Measurements from ENCODE around the gene ZMYND10. TPM values are rescaled to one million over a fixed set of nuclear protein-coding genes. Genes with fewer than 3 reads are reported as not detected.
"Not testable (repeated sequence)": the region's sequence is repeated elsewhere in the genome, so short reads cannot be mapped to it uniquely, and the experiment has no call there.

ZMYND10 gene
- total RNA-seq, 1 donor from 2014 or later: not detected

DNA sequence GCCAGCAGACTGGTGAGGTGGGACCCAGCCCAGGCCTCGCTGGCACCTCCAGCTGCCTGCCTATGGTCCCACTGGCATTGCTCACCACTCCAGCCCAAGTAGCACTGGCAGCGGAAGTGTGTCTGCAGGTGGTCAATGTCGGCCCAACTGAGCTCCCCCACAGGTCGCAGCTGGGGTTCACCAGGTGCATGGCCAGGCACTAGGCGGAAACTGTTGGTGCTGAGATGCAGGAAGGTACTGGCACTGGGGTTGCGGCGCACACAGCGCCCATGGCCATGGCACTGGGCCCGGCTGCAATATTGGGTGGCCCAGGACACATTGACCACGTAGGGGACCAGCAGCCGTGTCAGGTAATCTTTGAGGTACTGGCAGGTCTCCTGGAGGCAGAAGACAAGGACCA, 27.4 kb downstream of the ZMYND10 start:
- Mint-ChIP-seq H3K27me3 (ENCODE audit: unreplicated experiment) (peaks cover 24% of the 10 kb centered on the region), H3K4me3 (ENCODE audit: unreplicated experiment) (peak overlapping the region; percentile 96), H3K36me3 (ENCODE audit: low read depth, unreplicated experiment) (peaks cover 44% of the 10 kb centered on the region), H3K4me1 (ENCODE audit: unreplicated experiment) (peaks cover 43% of the 10 kb centered on the region), H3K27ac (ENCODE audit: unreplicated experiment) (peak overlapping the region; percentile 70), H3K9me3 (ENCODE audit: unreplicated experiment) (no peaks in the 10 kb centered on the region)
- TF ChIP-seq, protein P1, sequence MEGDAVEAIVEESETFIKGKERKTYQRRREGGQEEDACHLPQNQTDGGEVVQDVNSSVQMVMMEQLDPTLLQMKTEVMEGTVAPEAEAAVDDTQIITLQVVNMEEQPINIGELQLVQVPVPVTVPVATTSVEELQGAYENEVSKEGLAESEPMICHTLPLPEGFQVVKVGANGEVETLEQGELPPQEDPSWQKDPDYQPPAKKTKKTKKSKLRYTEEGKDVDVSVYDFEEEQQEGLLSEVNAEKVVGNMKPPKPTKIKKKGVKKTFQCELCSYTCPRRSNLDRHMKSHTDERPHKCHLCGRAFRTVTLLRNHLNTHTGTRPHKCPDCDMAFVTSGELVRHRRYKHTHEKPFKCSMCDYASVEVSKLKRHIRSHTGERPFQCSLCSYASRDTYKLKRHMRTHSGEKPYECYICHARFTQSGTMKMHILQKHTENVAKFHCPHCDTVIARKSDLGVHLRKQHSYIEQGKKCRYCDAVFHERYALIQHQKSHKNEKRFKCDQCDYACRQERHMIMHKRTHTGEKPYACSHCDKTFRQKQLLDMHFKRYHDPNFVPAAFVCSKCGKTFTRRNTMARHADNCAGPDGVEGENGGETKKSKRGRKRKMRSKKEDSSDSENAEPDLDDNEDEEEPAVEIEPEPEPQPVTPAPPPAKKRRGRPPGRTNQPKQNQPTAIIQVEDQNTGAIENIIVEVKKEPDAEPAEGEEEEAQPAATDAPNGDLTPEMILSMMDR (IDR thresholded peaks at IDR 0.05; ENCODE audit: unreplicated experiment): no peak
- no peak for DNase-seq (ENCODE audit: low spot score)

DNA sequence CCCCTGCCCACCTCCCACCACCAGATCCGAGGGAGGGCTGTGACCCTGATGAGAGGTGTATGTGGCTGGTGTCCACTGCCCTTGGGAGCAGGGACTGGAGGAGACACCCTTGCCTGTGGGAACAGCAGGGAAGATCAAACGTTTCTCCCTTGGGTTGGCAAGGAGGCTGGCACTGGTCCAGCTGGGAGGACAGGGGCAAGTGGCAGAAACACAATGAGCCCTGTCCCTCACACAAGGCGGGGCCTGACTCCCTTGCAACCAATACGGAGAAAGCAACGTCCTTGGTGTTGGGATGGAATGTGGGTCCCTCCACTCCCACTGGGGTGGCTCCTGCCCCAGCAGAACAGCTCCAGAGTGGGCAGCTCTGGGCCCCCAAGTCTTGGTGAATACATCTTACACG, 28.2 kb downstream of the ZMYND10 start:
- Mint-ChIP-seq H3K4me3 (ENCODE audit: unreplicated experiment) (no peak overlapping the region), H3K36me3 (ENCODE audit: low read depth, unreplicated experiment) (peaks cover 44% of the 10 kb centered on the region), H3K9me3 (ENCODE audit: unreplicated experiment) (no peaks in the 10 kb centered on the region), H3K27ac (ENCODE audit: unreplicated experiment) (no peak overlapping the region), H3K4me1 (ENCODE audit: unreplicated experiment) (peaks cover 41% of the 10 kb centered on the region), H3K27me3 (ENCODE audit: unreplicated experiment) (peaks cover 22% of the 10 kb centered on the region)
- DNase-seq (ENCODE audit: low spot score): no peak
- TF ChIP-seq, protein P1 (IDR thresholded peaks at IDR 0.05; ENCODE audit: unreplicated experiment): no peak

DNA sequence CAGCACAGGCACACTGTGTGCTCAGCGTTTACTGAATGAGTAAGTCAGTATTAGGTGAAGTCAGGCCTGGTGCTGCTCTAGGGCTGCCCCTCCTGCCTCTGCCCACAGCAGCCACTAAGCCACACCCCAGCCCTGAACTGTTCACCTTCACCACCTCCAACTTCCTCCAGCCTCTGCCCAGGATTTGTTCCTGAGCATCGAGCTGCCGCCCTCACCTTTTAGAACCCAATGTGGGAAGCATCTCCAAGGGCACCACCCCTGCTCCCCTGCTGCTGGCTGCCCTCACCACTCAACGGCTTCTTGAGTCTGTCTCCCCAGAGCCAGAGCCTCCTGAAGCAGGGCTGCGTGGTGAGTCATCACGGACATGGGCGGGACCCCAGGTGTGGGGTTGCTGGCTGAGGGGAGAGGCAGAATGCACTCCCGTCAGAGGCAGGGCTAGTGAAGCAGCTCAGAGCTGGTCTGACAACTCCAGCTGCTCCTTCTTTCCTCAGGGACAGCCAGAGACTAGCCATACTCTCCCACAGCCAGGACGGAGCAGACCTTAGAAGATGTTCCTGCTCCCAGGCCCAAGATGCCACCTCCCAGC, 28.8 kb downstream of the ZMYND10 start:
- Mint-ChIP-seq H3K36me3 (ENCODE audit: low read depth, unreplicated experiment) (peaks cover 44% of the 10 kb centered on the region), H3K27ac (ENCODE audit: unreplicated experiment) (no peak overlapping the region), H3K4me3 (ENCODE audit: unreplicated experiment) (peak overlapping the region; percentile 32), H3K27me3 (ENCODE audit: unreplicated experiment) (peaks cover 22% of the 10 kb centered on the region), H3K4me1 (ENCODE audit: unreplicated experiment) (peaks cover 41% of the 10 kb centered on the region), H3K9me3 (ENCODE audit: unreplicated experiment) (no peaks in the 10 kb centered on the region)
- TF ChIP-seq, protein P1 (IDR thresholded peaks at IDR 0.05; ENCODE audit: unreplicated experiment): no peak
- DNase-seq (ENCODE audit: low spot score): no peak

DNA sequence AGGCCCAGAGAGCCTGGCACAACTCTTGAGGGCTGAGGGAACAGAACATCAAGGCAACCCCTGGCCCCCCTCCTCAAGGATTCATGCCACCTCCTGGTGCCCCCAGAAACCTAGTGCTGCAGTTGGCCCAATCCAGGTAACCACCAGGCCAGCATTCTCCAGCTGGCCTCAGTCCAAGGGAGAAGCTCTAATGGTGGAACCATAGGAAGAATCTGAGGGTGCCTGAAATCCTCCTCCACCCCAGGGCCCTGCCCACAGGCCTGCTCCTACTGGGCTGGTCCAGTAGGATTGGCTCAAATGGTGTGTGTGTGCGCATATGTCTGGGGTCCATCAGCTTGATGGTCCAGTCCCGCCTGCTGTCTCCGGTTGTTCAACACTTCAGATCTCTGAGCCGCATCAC, 30.7 kb downstream of the ZMYND10 start:
- DNase-seq (ENCODE audit: low spot score): no peak
- Mint-ChIP-seq H3K36me3 (ENCODE audit: low read depth, unreplicated experiment) (peaks cover 41% of the 10 kb centered on the region), H3K27ac (ENCODE audit: unreplicated experiment) (peak overlapping the region; percentile 7), H3K9me3 (ENCODE audit: unreplicated experiment) (no peaks in the 10 kb centered on the region), H3K4me1 (ENCODE audit: unreplicated experiment) (peaks cover 31% of the 10 kb centered on the region), H3K27me3 (ENCODE audit: unreplicated experiment) (peaks cover 14% of the 10 kb centered on the region), H3K4me3 (ENCODE audit: unreplicated experiment) (peak overlapping the region; percentile 38)
- TF ChIP-seq, protein P1 (IDR thresholded peaks at IDR 0.05; ENCODE audit: unreplicated experiment): no peak

DNA sequence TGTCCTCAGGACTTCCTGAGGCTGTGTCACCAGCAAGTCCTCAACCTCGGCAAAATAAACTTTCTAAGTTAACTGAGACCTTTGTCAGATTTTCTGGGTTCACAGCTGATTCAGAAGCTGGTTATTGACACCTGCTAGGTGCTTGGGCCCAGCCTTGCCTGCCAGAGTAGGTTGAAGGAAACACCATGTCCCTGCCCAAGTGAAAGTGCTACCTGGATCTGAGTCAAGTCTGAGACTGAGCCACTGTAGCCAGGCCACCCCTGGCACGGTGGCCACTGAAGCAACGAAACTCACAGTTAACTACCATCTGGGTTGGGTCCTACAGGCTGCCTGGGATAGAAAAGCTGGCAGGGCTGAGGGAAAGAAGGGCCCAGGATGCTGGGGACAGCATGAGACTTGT, 31.2 kb downstream of the ZMYND10 start:
- peak overlapping the region; percentile 50 for H3K27ac Mint-ChIP-seq (ENCODE audit: unreplicated experiment)
- H3K4me1 Mint-ChIP-seq (ENCODE audit: unreplicated experiment): peaks cover 27% of the 10 kb centered on the region
- peaks cover 9% of the 10 kb centered on the region for H3K27me3 Mint-ChIP-seq (ENCODE audit: unreplicated experiment)
- peaks cover 39% of the 10 kb centered on the region for H3K36me3 Mint-ChIP-seq (ENCODE audit: low read depth, unreplicated experiment)
- H3K4me3 Mint-ChIP-seq (ENCODE audit: unreplicated experiment): peak overlapping the region; percentile 81
- no peaks in the 10 kb centered on the region for H3K9me3 Mint-ChIP-seq (ENCODE audit: unreplicated experiment)
- TF ChIP-seq, protein P1 (IDR thresholded peaks at IDR 0.05; ENCODE audit: unreplicated experiment): no peak
- no peak for DNase-seq (ENCODE audit: low spot score)

DNA sequence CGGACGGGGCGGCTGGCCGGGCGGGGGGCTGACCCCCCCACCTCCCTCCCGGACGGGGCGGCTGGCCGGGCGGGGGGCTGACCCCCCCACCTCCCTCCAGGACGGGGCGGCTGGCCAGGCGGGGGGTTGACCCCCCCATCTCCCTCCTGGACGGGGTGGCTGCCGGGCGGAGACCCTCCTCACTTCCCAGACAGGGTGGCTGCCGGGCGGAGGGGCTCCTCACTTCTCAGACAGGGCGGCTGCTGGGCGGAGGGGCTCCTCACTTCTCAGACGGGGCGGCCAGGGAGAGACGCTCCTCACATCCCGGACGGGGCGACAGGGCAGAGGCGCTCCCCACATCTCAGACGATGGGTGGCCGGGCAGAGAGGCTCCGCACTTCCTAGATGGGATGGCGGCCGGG, 33.5 kb downstream of the ZMYND10 start:
- not testable (repeated sequence) for H3K4me3 Mint-ChIP-seq (ENCODE audit: unreplicated experiment); H3K27me3 Mint-ChIP-seq (ENCODE audit: unreplicated experiment); H3K27ac Mint-ChIP-seq (ENCODE audit: unreplicated experiment); H3K9me3 Mint-ChIP-seq (ENCODE audit: unreplicated experiment); DNase-seq (ENCODE audit: low spot score)
- H3K4me1 Mint-ChIP-seq (ENCODE audit: unreplicated experiment): peaks cover 16% of the 10 kb centered on the region
- peaks cover 28% of the 10 kb centered on the region for H3K36me3 Mint-ChIP-seq (ENCODE audit: low read depth, unreplicated experiment)

Measured in endothelial cell (in vitro differentiated cells).